Vagina (tissue), 2 donors: ENCODE data around the gene ADD3. TPM values are rescaled to one million over a fixed set of nuclear protein-coding genes. Genes with fewer than 3 reads are reported as not detected.
"Not testable (repeated sequence)": the region's sequence is repeated elsewhere in the genome, so short reads cannot be mapped to it uniquely, and the experiment has no call there.

ENCODE experiments used
- DNase-seq, 2 donors: peaks; one replicate each; pipeline ENCODE4 v3.0.0-alpha.2; 2017; ENCODE audit errors: extremely low spot score in 2 of 2
- H3K27ac ChIP-seq: fragments of 200-600 bp; sonication (generic); one replicate; pipeline ENCODE4 v1.5.1; 2019
- H3K27me3 ChIP-seq: fragments of 200-600 bp; sonication (generic); one replicate; pipeline ENCODE4 v1.5.1; 2019
- H3K36me3 ChIP-seq, 2 donors: fragments of 200-600 bp; sonication (generic); one replicate each; pipeline ENCODE4 v1.5.1; 2017 to 2019
- H3K4me1 ChIP-seq: fragments of 200-600 bp; sonication (generic); one replicate; pipeline ENCODE4 v1.5.1; 2019
- H3K4me3 ChIP-seq, 2 donors: fragments of 200-600 bp; sonication (generic); 1 replicate in 1 of 2; 2 replicates in 1 of 2; pipeline ENCODE4 v1.5.1; 2016 to 2019
- H3K9me3 ChIP-seq: fragments of 200-600 bp; sonication (generic); one replicate; pipeline ENCODE4 v1.5.1; 2019
- CTCF ChIP-seq, 3 experiments: fragments of 450-650 bp in 2 of 3; fragments of 200-600 bp in 1 of 3; sonication (generic) in 1 of 3; IDR thresholded peaks; one replicate each; pipeline ENCODE4 v1.5.1; 2017 to 2019; ENCODE audit warnings: antibody characterized with exemption in 3 of 3, mild to moderate bottlenecking in 2 of 3, moderate library complexity in 2 of 3
- POLR2A ChIP-seq, 2 donors: fragments of 450-650 bp; IDR thresholded peaks; one replicate each; pipeline ENCODE4 v1.6.1; 2017; ENCODE audit warnings: antibody characterized with exemption in 2 of 2, mild to moderate bottlenecking in 2 of 2, moderate library complexity in 2 of 2
- POLR2AphosphoS5 ChIP-seq, 2 donors: sonication (generic); formaldehyde crosslinking; IDR thresholded peaks; one replicate each; pipeline ENCODE4 v1.9.0; 2017; ENCODE audit warnings: antibody characterized with exemption in 2 of 2, mild to moderate bottlenecking in 2 of 2, low read depth in 1 of 2; ENCODE audit not compliant: insufficient read depth in 1 of 2
- intact Hi-C: fragments of 100-400 bp; cut with DNase I; formaldehyde crosslinking; loops from one replicate; pipeline ENCODE4 v1.15.1; 2023
- total RNA-seq: library from RNA; depleted of rRNA; stranded (reverse); fragments of >200 nt; gene quantifications from one replicate; pipeline ENCODE4 v1.2.3, GENCODE V29; 2016

ADD3 gene
- total RNA-seq, 1 donor from 2014 or later = 114 TPM

DNA sequence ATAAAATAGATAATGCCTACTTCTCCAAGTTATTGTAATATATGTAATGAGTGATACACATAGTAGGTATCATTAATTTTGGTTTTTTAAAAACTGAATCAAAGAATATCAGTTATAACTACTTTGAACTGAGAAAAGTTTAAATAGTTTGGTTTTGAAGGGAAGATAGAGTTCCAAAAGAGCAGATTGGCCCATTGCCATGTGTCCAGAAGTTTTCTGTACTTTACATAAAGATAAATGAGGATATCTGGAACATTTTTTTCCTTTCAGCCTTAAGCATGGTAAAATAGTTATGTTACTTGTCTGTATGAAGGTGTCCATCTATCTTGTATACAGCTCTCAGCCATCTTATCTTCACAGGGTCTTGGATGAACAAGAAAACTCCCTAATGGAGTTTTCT lies 101.7 kb downstream of the ADD3 start:
- Histone ChIP-seq H3K4me3 (no peak overlapping the region), H3K27ac (no peak overlapping the region), H3K4me1 (no peaks in the 10 kb centered on the region), H3K36me3 (peaks cover 0 to 20% of the 10 kb centered on the region in 2 donors), H3K9me3 (no peaks in the 10 kb centered on the region), H3K27me3 (no peaks in the 10 kb centered on the region)
- TF ChIP-seq CTCF (IDR thresholded peaks at IDR 0.05) (no peak), POLR2A (IDR thresholded peaks at IDR 0.05) (no peak), POLR2AphosphoS5 (IDR thresholded peaks at IDR 0.05; ENCODE audit: insufficient read depth in 1 of 2, low read depth in 1 of 2) (no peak)
- intact Hi-C loops = no loop called here
- no peak for DNase-seq

DNA sequence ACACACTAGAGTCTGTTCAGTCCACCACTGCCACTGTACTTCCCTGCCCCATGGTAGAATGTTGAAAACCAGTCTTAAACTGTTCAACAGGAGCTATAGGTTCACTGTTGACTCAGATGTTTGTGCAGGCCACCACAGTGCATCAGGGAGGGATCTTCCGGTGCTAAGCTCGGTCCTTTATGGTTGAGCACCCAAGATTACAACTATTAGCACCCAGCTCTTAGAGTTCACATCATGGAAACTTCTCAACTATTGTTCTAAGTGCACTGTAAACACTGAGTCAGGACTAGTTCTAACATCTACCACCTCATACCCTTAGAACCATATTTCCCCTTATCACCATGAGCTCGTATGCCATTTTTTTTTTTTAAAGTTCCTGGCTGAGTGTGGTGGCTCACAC lies 102.6 kb downstream of the ADD3 start:
- H3K27me3 ChIP-seq = no peaks in the 10 kb centered on the region
- TF ChIP-seq POLR2A (IDR thresholded peaks at IDR 0.05) = no peak
- no peak for TF ChIP-seq POLR2AphosphoS5 (IDR thresholded peaks at IDR 0.05; ENCODE audit: insufficient read depth in 1 of 2, low read depth in 1 of 2)
- no peak for TF ChIP-seq CTCF (IDR thresholded peaks at IDR 0.05)
- no peak overlapping the region for H3K4me3 ChIP-seq
- H3K9me3 ChIP-seq = no peaks in the 10 kb centered on the region
- H3K4me1 ChIP-seq = no peaks in the 10 kb centered on the region
- no peak overlapping the region for H3K27ac ChIP-seq
- peaks cover 0 to 22% of the 10 kb centered on the region in 2 donors for H3K36me3 ChIP-seq
- intact Hi-C loops = no loop called here
- DNase-seq = no peak

GRCh38 chr10:110113670-110114337 lies 106.0 kb downstream of the ADD3 start:
- intact Hi-C loops = no loop called here
- peaks cover 0 to 26% of the 10 kb centered on the region in 2 donors for H3K36me3 ChIP-seq
- no peak overlapping the region for H3K27ac ChIP-seq

DNA sequence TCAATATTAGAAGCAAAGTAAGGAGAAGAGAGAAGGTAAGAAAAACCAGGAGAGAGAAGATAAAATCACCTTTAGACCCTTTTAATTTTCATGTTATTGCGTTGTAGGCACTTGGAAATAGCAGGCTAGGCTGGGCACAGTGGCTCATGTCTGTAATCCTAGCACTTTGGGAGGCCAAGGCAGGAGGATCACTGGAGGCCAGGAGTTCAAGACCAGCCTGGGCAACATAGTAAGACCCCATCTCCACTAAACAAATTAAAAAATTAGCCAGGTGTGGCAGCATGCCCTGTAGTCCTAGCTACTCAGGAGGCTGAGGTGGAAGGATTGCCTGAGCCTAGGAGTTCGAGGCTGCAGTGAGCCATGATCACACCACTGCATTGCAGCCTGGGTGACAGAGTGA lies 106.9 kb downstream of the ADD3 start:
- DNase-seq, H3K4me3 ChIP-seq, H3K27ac ChIP-seq, H3K27me3 ChIP-seq, intact Hi-C loops, H3K9me3 ChIP-seq, H3K4me1 ChIP-seq: not testable (repeated sequence)
- peaks cover 0 to 35% of the 10 kb centered on the region in 2 donors for H3K36me3 ChIP-seq

More at GRCh38 chr10:110113670-110114337, 106.0 kb downstream of the ADD3 start:
- no peak overlapping the region for H3K4me3 ChIP-seq
- H3K9me3 ChIP-seq = no peaks in the 10 kb centered on the region
- H3K4me1 ChIP-seq = no peaks in the 10 kb centered on the region
- no peak for TF ChIP-seq POLR2AphosphoS5 (IDR thresholded peaks at IDR 0.05; ENCODE audit: insufficient read depth in 1 of 2, low read depth in 1 of 2)
- TF ChIP-seq POLR2A (IDR thresholded peaks at IDR 0.05) = no peak
- TF ChIP-seq CTCF (IDR thresholded peaks at IDR 0.05) = no peak
- no peak for DNase-seq
- no peaks in the 10 kb centered on the region for H3K27me3 ChIP-seq

GRCh38 chr10:110115784-110116520 lies 108.2 kb downstream of the ADD3 start:
- no peak for DNase-seq
- TF ChIP-seq CTCF (IDR thresholded peaks at IDR 0.05) (no peak), POLR2A (IDR thresholded peaks at IDR 0.05) (no peak), POLR2AphosphoS5 (IDR thresholded peaks at IDR 0.05; ENCODE audit: insufficient read depth in 1 of 2, low read depth in 1 of 2) (no peak)
- Histone ChIP-seq H3K27me3 (no peaks in the 10 kb centered on the region), H3K4me3 (no peak overlapping the region), H3K36me3 (peaks cover 0 to 37% of the 10 kb centered on the region in 2 donors), H3K27ac (no peak overlapping the region), H3K9me3 (no peaks in the 10 kb centered on the region), H3K4me1 (no peaks in the 10 kb centered on the region)
- intact Hi-C loops = no loop called here
